Measurements from ENCODE around the gene GRK5.

- TF ChIP-seq EZH2 (IDR thresholded peaks at IDR 0.05; ENCODE audit: borderline replicate concordance, low read length) (no peak), CTCF (conservative IDR thresholded peaks at IDR 0.05 in 1 of 2, IDR thresholded peaks at IDR 0.05 in 1 of 2; ENCODE audit: extremely low read depth in 1 of 2, insufficient read depth in 1 of 2, low read depth in 1 of 2, low read length in 2 of 2) (no peak)
Measured at GRCh38 chr10:119394657-119395279, 187.4 kb downstream of the GRK5 start.

Data from mammary epithelial cell (primary cell).